ES-I3 (cell line): ENCODE data around the gene POLG.
"Not testable (repeated sequence)": the region's sequence is repeated elsewhere in the genome, so short reads cannot be mapped to it uniquely, and the experiment has no call there.

Source experiments
- H3K36me3 ChIP-seq: 2 replicates; pipeline ENCODE4 v1.6.1; 2013; ENCODE audit warnings: mild to moderate bottlenecking, low read length, control low read depth, moderate library complexity; ENCODE audit not compliant: insufficient read depth
- H3K4me1 ChIP-seq: 2 replicates; pipeline ENCODE4 v1.6.1; 2013; ENCODE audit warnings: mild to moderate bottlenecking, control low read depth, low read length; ENCODE audit not compliant: insufficient read depth
- H3K9ac ChIP-seq: 2 replicates; pipeline ENCODE4 v1.6.1; 2013; ENCODE audit warnings: low read depth, mild to moderate bottlenecking, low read length, moderate library complexity
- H3K9me3 ChIP-seq: 2 replicates; pipeline ENCODE4 v1.6.1; 2013; ENCODE audit warnings: mild to moderate bottlenecking, low read length, moderate library complexity; ENCODE audit not compliant: control insufficient read depth, insufficient read depth

Gene POLG

GRCh38 chr15:89315375-89315929 lies 19.2 kb downstream of the POLG start:
- H3K4me1 ChIP-seq = no peaks in the 10 kb centered on the region
- H3K9ac ChIP-seq = no peak overlapping the region
- no peaks in the 10 kb centered on the region for H3K9me3 ChIP-seq
- H3K36me3 ChIP-seq = peaks cover 51% of the 10 kb centered on the region

GRCh38 chr15:89309993-89310392 lies 24.6 kb downstream of the POLG start:
- Histone ChIP-seq H3K36me3 (peaks cover 28% of the 10 kb centered on the region), H3K9ac (no peak overlapping the region; the same call in 1 of the 2 replicates), H3K9me3 (no peaks in the 10 kb centered on the region), H3K4me1 (no peaks in the 10 kb centered on the region)

GRCh38 chr15:89308236-89308635 lies 26.4 kb downstream of the POLG start:
- peaks cover 24% of the 10 kb centered on the region for H3K36me3 ChIP-seq
- no peaks in the 10 kb centered on the region for H3K4me1 ChIP-seq
- no peak overlapping the region for H3K9ac ChIP-seq
- H3K9me3 ChIP-seq = no peaks in the 10 kb centered on the region

DNA sequence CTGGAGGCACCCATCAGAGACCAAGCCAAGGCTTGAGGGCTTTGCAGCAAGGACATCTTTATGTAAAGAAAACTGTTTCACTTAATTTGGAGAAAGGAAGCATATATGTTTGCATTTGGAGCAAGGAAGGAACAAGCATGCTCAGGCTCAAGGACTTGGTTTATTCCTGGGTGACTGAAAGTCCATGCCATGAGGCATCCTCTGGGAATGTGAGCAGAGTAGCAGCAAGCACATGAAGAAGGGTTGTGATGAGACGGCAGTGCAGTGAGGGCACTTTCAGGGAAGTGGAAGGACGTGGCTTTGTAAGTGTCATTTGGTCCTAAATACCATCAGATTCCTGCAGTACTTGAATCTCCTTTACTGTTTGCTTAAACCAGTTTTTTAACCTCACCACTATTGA lies 26.8 kb downstream of the POLG start:
- no peaks in the 10 kb centered on the region for H3K9me3 ChIP-seq
- no peak overlapping the region for H3K9ac ChIP-seq
- peaks cover 27% of the 10 kb centered on the region for H3K36me3 ChIP-seq
- no peaks in the 10 kb centered on the region for H3K4me1 ChIP-seq

DNA sequence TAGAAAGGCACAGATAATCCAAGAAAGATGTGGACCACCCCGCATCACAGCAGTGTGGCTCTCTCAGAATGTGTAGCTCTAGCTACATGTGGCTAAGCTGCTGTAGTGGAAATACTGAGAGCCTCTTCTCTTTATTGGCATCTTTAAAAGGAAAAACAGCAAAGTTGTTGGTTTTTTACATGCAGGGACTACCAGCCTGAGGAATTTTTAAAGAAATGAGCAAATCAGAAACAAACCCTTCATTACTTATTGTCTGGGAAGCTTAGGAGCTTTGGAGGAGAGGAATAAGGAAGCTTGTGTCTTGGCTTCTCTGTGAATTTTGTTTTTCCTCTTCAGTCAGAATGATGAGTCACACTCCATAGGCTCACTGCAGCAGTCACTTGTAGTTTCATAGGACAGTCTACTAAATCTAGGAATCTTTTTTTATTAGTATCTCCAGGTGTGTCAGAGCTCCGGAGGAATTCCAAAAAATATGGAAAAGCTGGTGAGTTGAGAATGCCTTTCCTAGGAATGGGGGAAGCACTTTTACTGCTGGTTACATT lies 27.5 kb downstream of the POLG start:
- H3K36me3 ChIP-seq = peaks cover 27% of the 10 kb centered on the region
- no peak overlapping the region for H3K9ac ChIP-seq
- H3K9me3 ChIP-seq = no peaks in the 10 kb centered on the region
- H3K4me1 ChIP-seq = no peaks in the 10 kb centered on the region

- H3K36me3 ChIP-seq = peaks cover 39% of the 10 kb centered on the region
- H3K9me3 ChIP-seq = no peaks in the 10 kb centered on the region
- H3K4me1 ChIP-seq = no peaks in the 10 kb centered on the region
- H3K9ac ChIP-seq = no peak overlapping the region
These were observed 29.2 kb downstream of the POLG start for GRCh38 chr15:89305395-89305794.

DNA sequence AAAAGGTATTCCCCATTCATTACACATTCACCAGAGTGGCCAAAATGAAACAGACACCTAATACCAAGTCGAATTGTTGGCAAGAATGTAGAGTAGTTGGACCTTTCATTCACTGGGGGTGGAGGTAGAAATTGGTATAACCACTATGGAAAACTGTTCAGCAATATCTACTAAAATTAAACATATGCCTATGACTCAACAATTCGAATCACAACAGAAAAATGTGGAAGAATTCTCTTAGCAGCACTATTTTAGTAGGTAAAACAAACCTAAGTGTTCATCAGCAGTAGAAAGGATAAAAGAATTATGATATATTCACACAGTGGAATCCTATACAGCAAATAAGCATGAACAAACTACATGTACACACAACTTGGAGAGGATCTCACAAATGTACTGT lies 30.6 kb downstream of the POLG start:
- Histone ChIP-seq H3K9me3 (no peaks in the 10 kb centered on the region), H3K9ac (no peak overlapping the region), H3K36me3 (peaks cover 41% of the 10 kb centered on the region), H3K4me1 (no peaks in the 10 kb centered on the region)

GRCh38 chr15:89301304-89302089 lies 33.1 kb downstream of the POLG start:
- H3K4me1 ChIP-seq = no peaks in the 10 kb centered on the region
- H3K9ac ChIP-seq = no peak overlapping the region
- no peaks in the 10 kb centered on the region for H3K9me3 ChIP-seq
- H3K36me3 ChIP-seq = peaks cover 28% of the 10 kb centered on the region

DNA sequence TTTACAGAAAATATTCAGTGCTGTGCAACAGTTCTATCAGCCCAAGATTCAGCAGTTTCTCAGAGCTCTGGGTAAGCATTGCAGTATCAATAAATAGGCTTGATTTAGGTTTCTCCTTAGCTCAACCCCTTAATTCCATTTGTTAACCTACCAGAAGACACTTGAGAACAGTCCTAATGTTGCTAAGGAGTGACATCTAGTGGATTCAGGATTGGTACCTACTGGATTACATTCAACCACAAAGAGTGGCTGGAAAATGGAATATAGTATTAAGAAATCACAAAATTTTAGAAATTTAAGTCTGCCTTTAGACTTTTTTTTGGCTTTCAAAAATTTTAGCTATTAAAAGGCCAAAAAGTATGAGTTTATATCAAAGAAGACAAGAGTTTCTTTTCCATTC lies 34.7 kb downstream of the POLG start:
- no peak overlapping the region for H3K9ac ChIP-seq
- H3K9me3 ChIP-seq = no peaks in the 10 kb centered on the region
- H3K4me1 ChIP-seq = no peaks in the 10 kb centered on the region
- peaks cover 26% of the 10 kb centered on the region for H3K36me3 ChIP-seq

DNA sequence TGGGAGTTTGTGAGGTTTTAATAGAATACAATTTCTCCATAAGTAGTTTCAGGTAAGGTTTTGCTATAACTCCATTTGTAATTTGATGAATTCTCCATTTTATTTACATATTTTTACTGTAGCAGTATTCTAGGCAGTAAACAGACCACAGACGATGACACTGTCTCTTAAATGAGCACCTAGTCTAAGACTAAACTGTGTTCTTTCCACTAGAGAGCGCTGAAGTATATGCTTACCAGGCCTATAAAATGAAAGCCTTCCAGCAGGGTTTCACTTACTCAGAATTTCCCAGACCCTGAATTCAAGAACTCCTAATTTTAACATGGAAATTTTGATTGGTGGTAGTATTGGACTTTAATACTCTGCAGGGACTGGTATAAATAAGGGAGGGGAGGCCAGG lies 41.6 kb downstream of the POLG start:
- H3K36me3 ChIP-seq = peaks cover 24% of the 10 kb centered on the region

GRCh38 chr15:89291934-89292438 lies 42.6 kb downstream of the POLG start:
- Histone ChIP-seq H3K9ac (no peak overlapping the region), H3K36me3 (peaks cover 30% of the 10 kb centered on the region), H3K4me1 (no peaks in the 10 kb centered on the region), H3K9me3 (no peaks in the 10 kb centered on the region)

More for the DNA sequence above, 41.6 kb downstream of the POLG start:
- Histone ChIP-seq H3K9me3 (no peaks in the 10 kb centered on the region), H3K9ac (no peak overlapping the region), H3K4me1 (no peaks in the 10 kb centered on the region)

DNA sequence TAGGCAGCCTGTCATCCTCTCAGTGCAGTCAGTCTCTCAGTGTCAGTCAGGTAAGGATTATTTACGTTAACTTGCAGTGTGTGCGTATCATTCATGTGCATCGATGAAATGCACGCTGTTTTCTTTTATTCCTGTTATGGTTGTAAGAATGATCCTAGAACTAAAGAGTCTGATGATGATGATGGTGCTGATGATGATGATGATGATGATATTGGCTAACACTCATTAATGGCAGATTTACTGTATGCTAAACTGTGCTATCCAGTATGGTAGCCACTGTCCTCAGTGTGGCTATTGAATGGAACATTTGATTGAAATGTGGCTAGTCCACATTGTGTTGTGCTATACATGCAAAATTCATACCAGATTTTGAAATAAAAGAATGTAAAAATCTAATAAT lies 51.4 kb downstream of the POLG start:
- Histone ChIP-seq H3K4me1 (no peaks in the 10 kb centered on the region), H3K9me3 (no peaks in the 10 kb centered on the region), H3K36me3 (peaks cover 28% of the 10 kb centered on the region), H3K9ac (no peak overlapping the region)

GRCh38 chr15:89282631-89283030 lies 52.0 kb downstream of the POLG start:
- Histone ChIP-seq H3K4me1 (no peaks in the 10 kb centered on the region), H3K9ac (no peak overlapping the region), H3K36me3 (peaks cover 25% of the 10 kb centered on the region), H3K9me3 (no peaks in the 10 kb centered on the region)

DNA sequence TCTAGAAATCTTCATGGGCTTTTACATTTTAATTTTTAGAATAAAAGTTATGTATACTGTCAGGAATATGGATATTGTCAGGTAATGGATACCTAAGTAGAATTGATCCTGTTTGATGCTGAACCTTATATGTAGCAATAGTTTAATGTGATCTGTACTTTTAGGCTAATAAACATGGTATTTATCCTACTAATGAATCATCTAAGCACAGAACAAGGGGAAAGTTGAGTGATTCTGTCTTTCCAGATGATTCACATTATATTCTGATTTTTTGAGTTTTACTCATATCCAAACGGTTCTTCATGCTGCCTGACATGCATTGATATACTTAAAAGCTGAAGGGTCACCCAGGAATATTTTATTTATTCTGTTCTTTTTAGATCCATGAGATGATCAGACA lies 56.3 kb downstream of the POLG start:
- Histone ChIP-seq H3K9ac (no peak overlapping the region), H3K9me3 (no peaks in the 10 kb centered on the region), H3K36me3 (peaks cover 16% of the 10 kb centered on the region), H3K4me1 (no peaks in the 10 kb centered on the region)

GRCh38 chr15:89277281-89277680 lies 57.3 kb downstream of the POLG start:
- H3K4me1 ChIP-seq, H3K9me3 ChIP-seq, H3K9ac ChIP-seq, H3K36me3 ChIP-seq: not testable (repeated sequence)
